SK-N-SH (cell line): ENCODE data around the gene DIPK1A. TPM values are rescaled to one million over a fixed set of nuclear protein-coding genes. Genes with fewer than 3 reads are reported as not detected.
"Not testable (repeated sequence)": the region's sequence is repeated elsewhere in the genome, so short reads cannot be mapped to it uniquely, and the experiment has no call there.

ENCODE experiments used
- CTCF ChIA-PET: fragments of 300-600, 350-600 bp; formaldehyde crosslinking; extraction: SDS; loops from one replicate; lab custom pipeline; 2021; lab: Yijun Ruan, JAX
- POLR2A ChIA-PET: fragments of 350-600 bp; sonication (Branson Sonifier 250); formaldehyde crosslinking; extraction: SDS; loops from one replicate; lab custom pipeline; 2020; ENCODE audit warnings: antibody characterized with exemption, inconsistent platforms; lab: Yijun Ruan, JAX
- DNase-seq: peaks from one replicate; pipeline ENCODE4 v3.0.0; 2012
- H2AFZ ChIP-seq: fragments of 200-600 bp; sonication (generic); 2 replicates; pipeline ENCODE4 v1.8.1; 2016; ENCODE audit warnings: antibody characterized with exemption, mild to moderate bottlenecking, low read depth
- H3F3A ChIP-seq: fragments of 200-600 bp; sonication (generic); replicated peaks from 2 replicates; pipeline ENCODE3; 2016; ENCODE audit warnings: antibody characterized with exemption, mild to moderate bottlenecking; ENCODE audit not compliant: insufficient read depth
- H3K27ac ChIP-seq, 2 experiments: fragments of 200-500 bp in 1 of 2; fragments of 200-600 bp in 1 of 2; sonication (Bioruptor generic) in 1 of 2; sonication (generic), shearing (Covaris generic) in 1 of 2; 2 replicates each; pipeline versions ENCODE4 v1.5.1 to v1.6.1; 2014 to 2016; ENCODE audit warnings: low read depth in 2 of 2, inconsistent platforms in 1 of 2, low read length in 1 of 2, mild to moderate bottlenecking in 1 of 2, mixed read lengths in 1 of 2
- H3K27me3 ChIP-seq: fragments of 200-600 bp; sonication (generic), shearing (Covaris generic); 2 replicates; pipeline ENCODE4 v1.6.1; 2016; ENCODE audit warnings: mixed run types; ENCODE audit not compliant: insufficient read depth
- H3K36me3 ChIP-seq, 2 experiments: fragments of 200-500 bp in 1 of 2; fragments of 200-600 bp in 1 of 2; sonication (Bioruptor generic) in 1 of 2; sonication (generic) in 1 of 2; replicated peaks in 1 of 2; 2 replicates each; pipeline versions ENCODE3 to v1.5.1; 2014 to 2016; ENCODE audit warnings: low read length in 1 of 2, mild to moderate bottlenecking in 1 of 2; ENCODE audit not compliant: insufficient read depth in 2 of 2, control insufficient read depth in 1 of 2
- H3K4me1 ChIP-seq, 2 experiments: fragments of 200-500 bp in 1 of 2; fragments of 200-600 bp in 1 of 2; sonication (Bioruptor generic) in 1 of 2; sonication (generic), shearing (Covaris generic) in 1 of 2; 2 replicates each; pipeline versions ENCODE4 v1.5.1 to v1.6.1; 2014 to 2016; ENCODE audit warnings: low read depth in 1 of 2, low read length in 1 of 2, mixed run types in 1 of 2; ENCODE audit not compliant: insufficient read depth in 2 of 2, control insufficient read depth in 1 of 2
- H3K4me2 ChIP-seq: fragments of 200-600 bp; sonication (generic), shearing (Covaris generic); 2 replicates; pipeline ENCODE4 v1.6.1; 2017; ENCODE audit warnings: mixed run types
- H3K4me3 ChIP-seq, 2 experiments: fragments of 200-500 bp in 1 of 2; fragments of 200-600 bp in 1 of 2; sonication (Bioruptor generic) in 1 of 2; sonication (generic), shearing (Covaris generic) in 1 of 2; 2 replicates each; pipeline versions ENCODE4 v1.5.1 to v1.8.1; 2014 to 2016; ENCODE audit warnings: low read depth in 2 of 2, inconsistent platforms in 1 of 2, low read length in 1 of 2, mild to moderate bottlenecking in 1 of 2, mixed read lengths in 1 of 2, moderate library complexity in 1 of 2
- H3K79me2 ChIP-seq: fragments of 200-600 bp; sonication (generic); 2 replicates; pipeline ENCODE4 v1.8.1; 2017; ENCODE audit warnings: mild to moderate bottlenecking; ENCODE audit not compliant: insufficient read depth
- H3K9ac ChIP-seq: fragments of 200-600 bp; sonication (generic); 2 replicates; pipeline ENCODE4 v1.6.1; 2017; ENCODE audit warnings: mixed run types
- H3K9me2 ChIP-seq: fragments of 200-600 bp; sonication (generic); 2 replicates; pipeline ENCODE4 v1.6.1; 2017; ENCODE audit warnings: mixed run types
- H3K9me3 ChIP-seq: fragments of 200-600 bp; sonication (generic); 2 replicates; pipeline ENCODE4 v1.6.1; 2017; ENCODE audit warnings: mixed run types, mild to moderate bottlenecking, moderate library complexity
- H4K20me1 ChIP-seq: fragments of 200-600 bp; sonication (generic); 2 replicates; pipeline ENCODE4 v1.6.1; 2017; ENCODE audit warnings: mild to moderate bottlenecking, mixed run types; ENCODE audit not compliant: insufficient read depth
- CHD2 ChIP-seq: fragments of 150-350 bp; IDR thresholded peaks from 2 replicates; pipeline ENCODE4 v1.6.1; 2018; ENCODE audit warnings: low read length; ENCODE audit not compliant: partially characterized antibody
- CTCF ChIP-seq: fragments of 200-600 bp; sonication (generic); IDR thresholded peaks from 2 replicates; pipeline ENCODE4 v1.6.1; 2017; ENCODE audit warnings: antibody characterized with exemption, mild to moderate bottlenecking, moderate library complexity
- EZH2phosphoT487 ChIP-seq: fragments of 200-600 bp; sonication (generic); IDR thresholded peaks from 2 replicates; pipeline ENCODE4 v1.6.1; 2017; ENCODE audit warnings: low read depth, mixed run types, mild to moderate bottlenecking, antibody characterized with exemption, moderate library complexity, borderline replicate concordance
- FOXJ3 ChIP-seq: sonication (generic); formaldehyde crosslinking; IDR thresholded peaks from 2 replicates; pipeline ENCODE4 v1.5.1; 2020; ENCODE audit warnings: mild to moderate bottlenecking, missing genetic modification reagents
- MEF2A ChIP-seq: IDR thresholded peaks from 2 replicates; pipeline ENCODE4 v1.4.0; 2012; ENCODE audit warnings: low read depth, borderline replicate concordance
- PBX3 ChIP-seq: IDR thresholded peaks from 2 replicates; pipeline ENCODE4; 2012
- RFX5 ChIP-seq: IDR thresholded peaks from 2 replicates; pipeline ENCODE4 v1.6.1; 2012; ENCODE audit warnings: mild to moderate bottlenecking, improper control_type of control experiment, low read length
- SIN3A ChIP-seq: IDR thresholded peaks from 2 replicates; pipeline ENCODE4 v1.6.1; 2012; ENCODE audit warnings: low read depth, mild to moderate bottlenecking, low read length, moderate library complexity, borderline replicate concordance
- TAF1 ChIP-seq: IDR thresholded peaks from 2 replicates; pipeline ENCODE4 v1.6.1; 2012; ENCODE audit warnings: low read depth, mild to moderate bottlenecking, low read length, moderate library complexity, borderline replicate concordance
- TCF12 ChIP-seq: IDR thresholded peaks from 2 replicates; pipeline ENCODE4 v1.4.0; 2012
- USF1 ChIP-seq: IDR thresholded peaks from 2 replicates; pipeline ENCODE4 v1.4.0; 2012; ENCODE audit warnings: low read depth, borderline replicate concordance
- YY1 ChIP-seq: IDR thresholded peaks from 2 replicates; pipeline ENCODE4 v1.4.0; 2012; ENCODE audit warnings: low read depth, mild to moderate bottlenecking
- WGBS: methylation state at CpG from one replicate; pipeline ENCODE4 v1.1.6; 2017; ENCODE audit warnings: low lambda C conversion rate; 5-methylcytosine and 5-hydroxymethylcytosine counted together
- polyA plus RNA-seq, 3 experiments: library from polyadenylated mRNA; depleted of rRNA; stranded (reverse); fragments of >200 nt; gene quantifications; 2 replicates each; pipeline ENCODE4 v1.2.3, GENCODE V29; 2012

DIPK1A gene
- polyA plus RNA-seq, 1 of the 3 experiments (the other 2 are of a cell fraction), result 3.4 TPM

- H3K4me1 ChIP-seq, H3K27ac ChIP-seq, H3K27me3 ChIP-seq, DNase-seq, H3K9me2 ChIP-seq, H3F3A ChIP-seq, H3K4me2 ChIP-seq, H3K4me3 ChIP-seq, H3K36me3 ChIP-seq, H3K79me2 ChIP-seq, H3K9me3 ChIP-seq, H2AFZ ChIP-seq, H3K9ac ChIP-seq, H4K20me1 ChIP-seq, POLR2A ChIA-PET: not testable (repeated sequence)
- 69% methylated on average over 6 of the region's 6 CpGs for WGBS
- CTCF ChIA-PET, result interaction anchor here (1.6 to 4.9 kb wide), 2 partner anchors 22 to 113 kb away, joined by 8 to 27 read pairs; no protein-coding TSS in a partner anchor
Measured at GRCh38 chr1:92971932-92972331, 10.7 kb upstream of the DIPK1A start.

- no peak for TF ChIP-seq CHD2
- TF ChIP-seq EZH2phosphoT487, result no peak
- no peak for TF ChIP-seq TAF1
- no peak for TF ChIP-seq RFX5
- TF ChIP-seq CTCF, result no peak
- no peak for TF ChIP-seq USF1
- no peak for TF ChIP-seq FOXJ3 (CRISPR knock-in tag)
- no peak for TF ChIP-seq YY1
- no peak for TF ChIP-seq PBX3
- no peak for TF ChIP-seq TCF12
- no peak for TF ChIP-seq SIN3A
- TF ChIP-seq MEF2A, result no peak
- Histone ChIP-seq H3F3A (no peaks in the 10 kb centered on the region), H3K27ac (no peak overlapping the region), H3K36me3 (no peaks in the 10 kb centered on the region), H2AFZ (no peak overlapping the region), H3K4me2 (no peak overlapping the region), H3K79me2 (no peaks in the 10 kb centered on the region), H3K4me3 (no peak overlapping the region), H3K9me2 (no peaks in the 10 kb centered on the region), H4K20me1 (no peaks in the 10 kb centered on the region), H3K27me3 (no peaks in the 10 kb centered on the region; the same call in 1 of the 2 replicates), H3K9me3 (no peaks in the 10 kb centered on the region), H3K9ac (no peak overlapping the region), H3K4me1 (no peaks in the 10 kb centered on the region; a peak in 1 of 4 replicates)
- CTCF ChIA-PET, result interaction anchor here (0.8 to 4.9 kb wide), 5 partner anchors 11 to 112 kb away, joined by 3 to 27 read pairs (median 8); partner anchors contain the start of gene DIPK1A
- POLR2A ChIA-PET, result no interaction called here
- DNase-seq, result no peak
- 87% methylated on average over 7 of the region's 7 CpGs for WGBS
Measured at GRCh38 chr1:92970990-92971689, 9.9 kb upstream of the DIPK1A start.
